GM12878 (cell line): ENCODE results near the gene ZNF804A. TPM values are rescaled to one million over a fixed set of nuclear protein-coding genes. Genes with fewer than 3 reads are reported as not detected.

ENCODE experiments used
- ATAC-seq: fragments of 200-7000 bp; cut with Tn5 transposase; 3 replicates; pipeline ENCODE4 v1.9.1; 2020; ENCODE audit warnings: mild to moderate bottlenecking, moderate library complexity
- BruUV-seq: library from RNA; stranded (reverse); fragments of 400-500 nt; replicated peaks from 2 replicates; lab custom pipeline; 2021; lab: Mats Ljungman, UMichigan
- CTCF ChIA-PET: fragments of 300-600 bp; sonication (Branson Sonifier 250); formaldehyde crosslinking; extraction: SDS; loops from one replicate; lab custom pipeline; 2021; ENCODE audit warnings: inconsistent platforms; lab: Yijun Ruan, JAX
- POLR2A ChIA-PET: fragments of 350-600 bp; formaldehyde crosslinking; extraction: SDS; loops from one replicate; lab custom pipeline; 2021; ENCODE audit warnings: inconsistent platforms; lab: Charles Lee
- RAD21 ChIA-PET: fragments of 300-600 bp; sonication (Branson Sonifier 250); formaldehyde crosslinking; loops from one replicate; lab custom pipeline; 2023; ENCODE audit warnings: antibody characterized with exemption; ENCODE audit not compliant: unreplicated experiment; lab: Charles Lee
- SMC1A ChIA-PET: fragments of 300-600 bp; sonication (Branson Sonifier 250); formaldehyde crosslinking; loops from one replicate; lab custom pipeline; 2023; ENCODE audit not compliant: unreplicated experiment, uncharacterized antibody; lab: Charles Lee
- DNase-seq: peaks from one replicate; pipeline ENCODE4 v3.0.0-alpha.2; 2011; ENCODE audit warnings: low read depth, low spot score
- FAIRE-seq: peaks from 3 replicates; lab custom pipeline; 2011; peaks lifted over from hg19 to GRCh38; lab: Jason Lieb, UNC
- H2AFZ ChIP-seq: 2 replicates; pipeline ENCODE4 v1.6.0; 2011; ENCODE audit warnings: low read depth, low read length, control low read depth; ENCODE audit not compliant: control insufficient read depth
- H3K27ac ChIP-seq: 2 replicates; pipeline ENCODE4 v1.5.1; 2011; ENCODE audit warnings: control low read depth; ENCODE audit not compliant: control insufficient read depth, insufficient read depth
- H3K27me3 ChIP-seq, 2 experiments: replicated peaks in 1 of 2; 2 replicates each; pipeline versions ENCODE4 v1.6.0 to v1.6.1; 2011; ENCODE audit warnings: low read length in 1 of 2; ENCODE audit not compliant: control insufficient read depth in 2 of 2, insufficient read depth in 2 of 2
- H3K36me3 ChIP-seq, 2 experiments: 2 replicates each; pipeline ENCODE4 v1.5.1; 2011; ENCODE audit warnings: low read length in 1 of 2; ENCODE audit not compliant: control insufficient read depth in 2 of 2, insufficient read depth in 2 of 2
- H3K4me1 ChIP-seq: 2 replicates; pipeline ENCODE4 v1.6.1; 2011; ENCODE audit warnings: mild to moderate bottlenecking, low read length, moderate library complexity, mixed read lengths; ENCODE audit not compliant: control insufficient read depth, insufficient read depth
- H3K4me2 ChIP-seq: 2 replicates; pipeline ENCODE4 v1.6.0; 2011; ENCODE audit warnings: control low read depth; ENCODE audit not compliant: control insufficient read depth, insufficient read depth
- H3K4me3 ChIP-seq: fragments of 200-600 bp; sonication (generic); 2 replicates; pipeline ENCODE4 v1.5.1; 2016
- H3K79me2 ChIP-seq: 2 replicates; pipeline ENCODE4 v1.6.0; 2011; ENCODE audit warnings: low read length; ENCODE audit not compliant: control insufficient read depth, insufficient read depth
- H3K9ac ChIP-seq: 2 replicates; pipeline ENCODE4 v1.8.0; 2011; ENCODE audit warnings: low read length, control low read depth, mixed read lengths; ENCODE audit not compliant: control insufficient read depth, insufficient read depth
- H3K9me3 ChIP-seq: replicated peaks from 3 replicates; pipeline ENCODE4 v1.5.1; 2011; ENCODE audit warnings: mild to moderate bottlenecking, low read length; ENCODE audit not compliant: control insufficient read depth, insufficient read depth
- H4K20me1 ChIP-seq: 2 replicates; pipeline ENCODE4 v1.6.0; 2011; ENCODE audit not compliant: control insufficient read depth, insufficient read depth
- CEBPZ ChIP-seq: fragments of 150-350 bp; IDR thresholded peaks from 2 replicates; pipeline ENCODE4 v1.6.1; 2016; ENCODE audit warnings: low read depth, low read length
- CHD4 ChIP-seq: fragments of 200-600 bp; sonication (generic); IDR thresholded peaks from 2 replicates; pipeline ENCODE4 v1.6.1; 2016; ENCODE audit warnings: mild to moderate bottlenecking
- CREB1 ChIP-seq: IDR thresholded peaks from 2 replicates; pipeline ENCODE4 v1.6.1; 2012; ENCODE audit warnings: low read depth, mild to moderate bottlenecking, inconsistent platforms
- CREM ChIP-seq: IDR thresholded peaks from 2 replicates; pipeline ENCODE4 v1.6.1; 2014; ENCODE audit warnings: antibody characterized with exemption, low read depth
- HCFC1 ChIP-seq: fragments of 150-350 bp; IDR thresholded peaks from 2 replicates; pipeline ENCODE4 v1.6.1; 2014; ENCODE audit warnings: low read length
- HDAC2 ChIP-seq: fragments of 200-600 bp; sonication (generic); IDR thresholded peaks from 2 replicates; pipeline ENCODE4 v1.6.1; 2017
- HSF1 ChIP-seq: fragments of 150-350 bp; IDR thresholded peaks from 2 replicates; pipeline ENCODE4 v1.6.1; 2014; ENCODE audit warnings: mild to moderate bottlenecking, low read depth, low read length
- NFYB ChIP-seq: IDR thresholded peaks from 2 replicates; pipeline ENCODE4 v1.6.1; 2011; ENCODE audit warnings: low read depth, mild to moderate bottlenecking, low read length, improper control_type of control experiment, moderate library complexity; ENCODE audit not compliant: insufficient read depth
- NR2C2 ChIP-seq: IDR thresholded peaks from 2 replicates; pipeline ENCODE4 v1.6.1; 2011; ENCODE audit warnings: borderline replicate concordance, low read depth; ENCODE audit not compliant: control insufficient read depth, insufficient read length
- PKNOX1 ChIP-seq: fragments of 450-650 bp; IDR thresholded peaks from 2 replicates; pipeline ENCODE4 v1.6.1; 2016; ENCODE audit warnings: mild to moderate bottlenecking
- POU2F2 ChIP-seq: IDR thresholded peaks from 3 replicates; pipeline ENCODE4 v1.6.1; 2011; ENCODE audit warnings: low read depth, mild to moderate bottlenecking, low read length, borderline replicate concordance
- SIN3A ChIP-seq: IDR thresholded peaks from 2 replicates; pipeline ENCODE4 v1.6.1; 2012; ENCODE audit warnings: low read depth, low read length, improper control_type of control experiment
- TARDBP ChIP-seq: IDR thresholded peaks from 2 replicates; pipeline ENCODE4 v1.6.1; 2016; ENCODE audit warnings: borderline replicate concordance
- ZNF384 ChIP-seq: IDR thresholded peaks from 2 replicates; pipeline ENCODE4 v1.6.1; 2012; ENCODE audit warnings: low read depth, mild to moderate bottlenecking, low read length, improper control_type of control experiment, borderline replicate concordance
- ZZZ3 ChIP-seq: IDR thresholded peaks from 2 replicates; pipeline ENCODE4 v1.6.1; 2011; ENCODE audit warnings: low read depth; ENCODE audit not compliant: control insufficient read depth, insufficient read length
- WGBS: methylation state at CpG from one replicate; pipeline ENCODE4 v1.1.6; 2016; ENCODE audit warnings: low lambda C conversion rate; ENCODE audit not compliant: insufficient replicate concordance, insufficient coverage; ENCODE audit errors: missing lambda C conversion rate; 5-methylcytosine and 5-hydroxymethylcytosine counted together
- in situ Hi-C: fragments of 300-500 bp; cut with MboI; formaldehyde crosslinking; loops from 9 replicates; pipeline ENCODE4 v1.14.3; 2018; ENCODE audit warnings: mixed read lengths
- intact Hi-C: fragments of 100-400 bp; cut with micrococcal nuclease; formaldehyde crosslinking; loops from one replicate; pipeline ENCODE4 v1.14.2; 2022; ENCODE audit not compliant: unreplicated experiment
- polyA plus RNA-seq, 11 experiments: library from polyadenylated mRNA; depleted of rRNA in 4 of 11; unstranded in 6 of 11; stranded (reverse) in 5 of 11; fragments of >200 nt; fragmentation: Nextera tagmentation in 4 of 11; fragmentation: Illumina TruSeq in 1 of 11; extraction: Ambion mirVana in 4 of 11; extraction: Trizol in 1 of 11; gene quantifications; 1 replicate in 1 of 11; 2 replicates in 10 of 11; pipeline versions ENCODE4 v1.2.1 to v1.2.3, GENCODE V29; 2011 to 2016; ENCODE audit warnings: inconsistent platforms in 2 of 11, missing spikeins in 2 of 11, low read depth in 1 of 11
- total RNA-seq, 4 experiments: library from RNA; depleted of rRNA in 3 of 4; stranded (reverse); fragments of >200 nt in 3 of 4; fragmentation: Illumina TruSeq in 1 of 4; extraction: Trizol in 1 of 4; gene quantifications; 2 replicates each; pipeline versions ENCODE4 v1.2.1 to v1.2.3, GENCODE V29; 2013 to 2021

ZNF804A gene
- total and polyA plus RNA-seq, 10 of the 15 experiments (the other 5 are each of a cell fraction or from before 2014, with no cell fraction given) = 0.19 to 2.3 (median 1.4) TPM

GRCh38 chr2:184679219-184680018 lies 81.1 kb downstream of the ZNF804A start (continued):
- no peak for TF ChIP-seq NR2C2
- TF ChIP-seq, all 136 proteins: peak for 0

GRCh38 chr2:184680825-184681224 lies 82.5 kb downstream of the ZNF804A start:
- H4K20me1 ChIP-seq = no peaks in the 10 kb centered on the region
- H3K4me2 ChIP-seq = no peak overlapping the region
- no peaks in the 10 kb centered on the region for H3K36me3 ChIP-seq
- H3K79me2 ChIP-seq = no peaks in the 10 kb centered on the region
- no peak overlapping the region for H3K4me3 ChIP-seq
- H3K27me3 ChIP-seq = no peaks in the 10 kb centered on the region
- no peak for ATAC-seq
- no peak overlapping the region for H2AFZ ChIP-seq
- intact Hi-C loops (no loop called here), in situ Hi-C loops (no loop called here)
- DNase-seq = no peak
- no TSS peak for BruUV-seq
- H3K9ac ChIP-seq = no peak overlapping the region
- ChIA-PET POLR2A (no interaction called here), SMC1A (no interaction called here), CTCF (no interaction called here), RAD21 (no interaction called here)
- H3K9me3 ChIP-seq = no peaks in the 10 kb centered on the region
- H3K27ac ChIP-seq = no peak overlapping the region
- H3K4me1 ChIP-seq = no peaks in the 10 kb centered on the region
- 48% methylated on average over 2 of the region's 2 CpGs for WGBS
- no peak for FAIRE-seq
- TF ChIP-seq HDAC2 = no peak
- no peak for TF ChIP-seq PKNOX1
- no peak for TF ChIP-seq SIN3A
- TF ChIP-seq NFYB = no peak
- TF ChIP-seq HSF1 = no peak
- TF ChIP-seq CHD4 = no peak
- TF ChIP-seq TARDBP = no peak
- no peak for TF ChIP-seq ZZZ3
- no peak for TF ChIP-seq POU2F2
- no peak for TF ChIP-seq NR2C2
- TF ChIP-seq ZNF384 = no peak
- no peak for TF ChIP-seq CEBPZ
- no peak for TF ChIP-seq CREB1
- TF ChIP-seq CREM = no peak
- TF ChIP-seq HCFC1 = no peak
